Glutamatergic neuron (in vitro differentiated cells): ENCODE results near the gene GTPBP6. TPM values are rescaled to one million over a fixed set of nuclear protein-coding genes. Genes with fewer than 3 reads are reported as not detected.
A peak's percentile ranks its signal among the peaks of the same experiment; 100 is the strongest.
"Not testable (repeated sequence)": the region's sequence is repeated elsewhere in the genome, so short reads cannot be mapped to it uniquely, and the experiment has no call there.

Experiments used
- DNase-seq: peaks from one replicate; pipeline ENCODE4 v3.0.0; 2022
- H3K27ac Mint-ChIP-seq: one replicate; pipeline ENCODE4 v1.8.0; 2020; ENCODE audit warnings: mild to moderate bottlenecking, mixed read lengths, inconsistent platforms; ENCODE audit not compliant: unreplicated experiment
- H3K27me3 Mint-ChIP-seq: one replicate; pipeline ENCODE4 v1.8.0; 2020; ENCODE audit warnings: mild to moderate bottlenecking, moderate library complexity, mixed read lengths, inconsistent platforms; ENCODE audit not compliant: unreplicated experiment
- H3K36me3 Mint-ChIP-seq: one replicate; pipeline ENCODE4 v1.8.0; 2020; ENCODE audit warnings: mild to moderate bottlenecking, mixed read lengths, inconsistent platforms; ENCODE audit not compliant: unreplicated experiment
- H3K4me1 Mint-ChIP-seq: one replicate; pipeline ENCODE4 v1.8.0; 2020; ENCODE audit warnings: mild to moderate bottlenecking, low read depth, mixed read lengths, inconsistent platforms; ENCODE audit not compliant: unreplicated experiment
- H3K4me3 Mint-ChIP-seq: one replicate; pipeline ENCODE4 v1.8.0; 2020; ENCODE audit warnings: mild to moderate bottlenecking, mixed read lengths, inconsistent platforms; ENCODE audit not compliant: unreplicated experiment
- H3K9me3 Mint-ChIP-seq: one replicate; pipeline ENCODE4 v1.8.0; 2020; ENCODE audit warnings: mild to moderate bottlenecking, moderate library complexity, mixed read lengths, inconsistent platforms; ENCODE audit not compliant: unreplicated experiment
- total RNA-seq: library from RNA; stranded (reverse); fragmentation: NEBNext Ultra II Directional; extraction: Animal tissue kit (Norgen Biotek cat#: 25700); gene quantifications from one replicate; pipeline ENCODE4 v1.2.1, GENCODE V29; 2021; ENCODE audit not compliant: unreplicated experiment
- TF ChIP-seq, protein P1 (sequence below): fragments of 200-600 bp; sonication (generic); IDR thresholded peaks from one replicate; pipeline ENCODE4 v1.5.0; 2021; ENCODE audit not compliant: partially characterized antibody, unreplicated experiment

The GTPBP6 gene
- total RNA-seq, 1 donor from 2014 or later, result 52.3 TPM

GRCh38 chrX:351736-352135 lies 33.1 kb upstream of the GTPBP6 start:
- TF ChIP-seq, protein P1, sequence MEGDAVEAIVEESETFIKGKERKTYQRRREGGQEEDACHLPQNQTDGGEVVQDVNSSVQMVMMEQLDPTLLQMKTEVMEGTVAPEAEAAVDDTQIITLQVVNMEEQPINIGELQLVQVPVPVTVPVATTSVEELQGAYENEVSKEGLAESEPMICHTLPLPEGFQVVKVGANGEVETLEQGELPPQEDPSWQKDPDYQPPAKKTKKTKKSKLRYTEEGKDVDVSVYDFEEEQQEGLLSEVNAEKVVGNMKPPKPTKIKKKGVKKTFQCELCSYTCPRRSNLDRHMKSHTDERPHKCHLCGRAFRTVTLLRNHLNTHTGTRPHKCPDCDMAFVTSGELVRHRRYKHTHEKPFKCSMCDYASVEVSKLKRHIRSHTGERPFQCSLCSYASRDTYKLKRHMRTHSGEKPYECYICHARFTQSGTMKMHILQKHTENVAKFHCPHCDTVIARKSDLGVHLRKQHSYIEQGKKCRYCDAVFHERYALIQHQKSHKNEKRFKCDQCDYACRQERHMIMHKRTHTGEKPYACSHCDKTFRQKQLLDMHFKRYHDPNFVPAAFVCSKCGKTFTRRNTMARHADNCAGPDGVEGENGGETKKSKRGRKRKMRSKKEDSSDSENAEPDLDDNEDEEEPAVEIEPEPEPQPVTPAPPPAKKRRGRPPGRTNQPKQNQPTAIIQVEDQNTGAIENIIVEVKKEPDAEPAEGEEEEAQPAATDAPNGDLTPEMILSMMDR, result no peak
- Mint-ChIP-seq H3K27me3 (peaks cover 2% of the 10 kb centered on the region), H3K36me3 (no peaks in the 10 kb centered on the region), H3K27ac (no peak overlapping the region), H3K9me3 (peaks cover 12% of the 10 kb centered on the region), H3K4me1 (peaks cover 7% of the 10 kb centered on the region), H3K4me3 (no peak overlapping the region)
- no peak for DNase-seq

- peaks cover 12% of the 10 kb centered on the region for H3K9me3 Mint-ChIP-seq
- not testable (repeated sequence) for DNase-seq, H3K27me3 Mint-ChIP-seq, H3K36me3 Mint-ChIP-seq, H3K4me3 Mint-ChIP-seq, H3K27ac Mint-ChIP-seq, H3K4me1 Mint-ChIP-seq
Observed at GRCh38 chrX:351324-351641, 32.7 kb upstream of the GTPBP6 start.

GRCh38 chrX:350534-351323 lies 32.1 kb upstream of the GTPBP6 start:
- no peak for DNase-seq
- Mint-ChIP-seq H3K4me3 (no peak overlapping the region), H3K9me3 (peaks cover 12% of the 10 kb centered on the region), H3K27ac (peak overlapping the region; percentile 17), H3K27me3 (peaks cover 2% of the 10 kb centered on the region), H3K4me1 (peaks cover 7% of the 10 kb centered on the region), H3K36me3 (no peaks in the 10 kb centered on the region)
- TF ChIP-seq, protein P1, result no peak

DNA sequence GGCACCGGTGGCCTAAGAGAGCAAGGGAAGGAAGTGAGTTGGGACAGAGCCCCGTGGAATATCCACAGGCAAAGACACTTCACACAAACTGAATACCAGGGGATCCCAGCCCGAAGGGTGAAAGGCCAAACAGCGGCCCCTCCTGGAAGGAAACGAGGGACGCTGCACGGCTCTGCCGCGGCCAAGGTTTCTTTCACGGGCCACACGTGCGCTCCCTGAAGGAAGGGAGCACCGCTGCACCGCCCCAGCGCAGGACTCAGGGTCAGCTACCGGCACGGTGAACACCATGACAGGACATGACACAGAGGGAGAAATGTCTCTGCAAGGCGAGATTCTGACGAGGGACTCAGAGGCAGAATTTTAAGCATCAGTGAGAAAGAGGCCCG lies 31.5 kb upstream of the GTPBP6 start:
- peaks cover 2% of the 10 kb centered on the region for H3K27me3 Mint-ChIP-seq
- TF ChIP-seq, protein P1, result no peak

DNA sequence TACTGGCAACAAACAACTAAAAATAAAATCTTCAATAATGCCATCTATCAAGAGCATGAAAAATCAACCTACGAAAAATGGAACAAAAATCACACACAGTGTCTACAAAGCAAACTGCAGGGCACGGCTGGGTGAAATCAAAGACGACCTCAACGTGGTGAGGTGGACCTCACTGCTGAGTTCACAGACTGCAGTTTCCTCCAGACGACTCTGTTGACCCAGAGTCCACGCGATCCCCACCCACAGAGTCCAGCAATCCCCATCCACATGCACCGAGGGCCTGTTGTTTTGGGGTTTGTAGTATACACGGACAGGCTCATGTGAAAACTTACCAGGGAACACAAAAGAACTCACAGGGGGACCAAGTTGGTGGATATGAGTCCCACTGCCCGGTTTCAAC lies 31.1 kb upstream of the GTPBP6 start:
- peaks cover 10% of the 10 kb centered on the region for H3K9me3 Mint-ChIP-seq
- H3K4me1 Mint-ChIP-seq, result peaks cover 7% of the 10 kb centered on the region
- TF ChIP-seq, protein P1, result no peak
- peaks cover 2% of the 10 kb centered on the region for H3K27me3 Mint-ChIP-seq
- no peak for DNase-seq
- H3K27ac Mint-ChIP-seq, result no peak overlapping the region
- H3K4me3 Mint-ChIP-seq, result no peak overlapping the region
- no peaks in the 10 kb centered on the region for H3K36me3 Mint-ChIP-seq

More for the DNA sequence above, 31.5 kb upstream of the GTPBP6 start:
- H3K9me3 Mint-ChIP-seq, result peaks cover 12% of the 10 kb centered on the region
- no peak overlapping the region for H3K4me3 Mint-ChIP-seq
- peaks cover 7% of the 10 kb centered on the region for H3K4me1 Mint-ChIP-seq
- peak overlapping the region; percentile 17 for H3K27ac Mint-ChIP-seq
- DNase-seq, result no peak
- H3K36me3 Mint-ChIP-seq, result no peaks in the 10 kb centered on the region
